CD4-positive, alpha-beta memory T cell (primary cell): Measurements from ENCODE around the gene OR51B4. TPM values are rescaled to one million over a fixed set of nuclear protein-coding genes. Genes with fewer than 3 reads are reported as not detected.

Source experiments
- polyA plus RNA-seq, 2 donors: library from polyadenylated mRNA; unstranded; fragments of 300-500 nt; fragmentation: Illumina TruSeq; gene quantifications; one replicate each; pipeline ENCODE4 v1.2.3, GENCODE V29; 2021
- total RNA-seq, 2 experiments: library from RNA; stranded (reverse); gene quantifications; one replicate each; pipeline ENCODE4 v1.2.3, GENCODE V29; 2021

The OR51B4 gene
- total and polyA plus RNA-seq, 4 experiments from 2014 or later: not detected

Other genes starting within 250 kb of the OR51B4 start
- gene OR52E2, start 242.3 kb downstream of the OR51B4 start, total RNA-seq: not detected
- not detected for gene OR52E2, start 242.3 kb downstream of the OR51B4 start, polyA plus RNA-seq
- gene OR52E1, start 232.4 kb downstream of the OR51B4 start, total RNA-seq: not detected
- gene OR52E1, start 232.4 kb downstream of the OR51B4 start, polyA plus RNA-seq: not detected
- not detected for gene OR52A5, start 163.6 kb downstream of the OR51B4 start, total RNA-seq
- gene OR52A5, start 163.6 kb downstream of the OR51B4 start, polyA plus RNA-seq: not detected
- gene OR52A1, start 147.2 kb downstream of the OR51B4 start, total RNA-seq: not detected
- gene OR52A1, start 147.2 kb downstream of the OR51B4 start, polyA plus RNA-seq: not detected
- gene OR51V1, start 101.3 kb downstream of the OR51B4 start, total RNA-seq: not detected
- gene OR51V1, start 101.3 kb downstream of the OR51B4 start, polyA plus RNA-seq: not detected
- under 1 TPM in 1 of 2 experiments, not detected in 1; 0.61 TPM for gene HBB, start 74.9 kb downstream of the OR51B4 start, total RNA-seq
- under 1 TPM; 0.46 to 0.89 TPM for gene HBB, start 74.9 kb downstream of the OR51B4 start, polyA plus RNA-seq
- gene HBD, start 67.5 kb downstream of the OR51B4 start, total RNA-seq: not detected
- not detected for gene HBD, start 67.5 kb downstream of the OR51B4 start, polyA plus RNA-seq
- gene HBG1, start 52.1 kb downstream of the OR51B4 start, total RNA-seq: not detected
- gene HBG1, start 52.1 kb downstream of the OR51B4 start, polyA plus RNA-seq: not detected
- not detected for gene HBG2, start 47.2 kb downstream of the OR51B4 start, total RNA-seq
- not detected for gene HBG2, start 47.2 kb downstream of the OR51B4 start, polyA plus RNA-seq
- gene HBE1, start 32.0 kb downstream of the OR51B4 start, total RNA-seq: not detected
- gene HBE1, start 32.0 kb downstream of the OR51B4 start, polyA plus RNA-seq: not detected
- not detected for gene OR51B2, start 22.4 kb upstream of the OR51B4 start, total RNA-seq
- not detected for gene OR51B2, start 22.4 kb upstream of the OR51B4 start, polyA plus RNA-seq
- not detected for gene OR51B5, start 41.6 kb upstream of the OR51B4 start, total RNA-seq
- gene OR51B5, start 41.6 kb upstream of the OR51B4 start, polyA plus RNA-seq: not detected
- not detected for gene OR51B6, start 49.6 kb upstream of the OR51B4 start, total RNA-seq
- not detected for gene OR51B6, start 49.6 kb upstream of the OR51B4 start, polyA plus RNA-seq
- not detected for gene OR51M1, start 81.9 kb upstream of the OR51B4 start, total RNA-seq
- gene OR51M1, start 81.9 kb upstream of the OR51B4 start, polyA plus RNA-seq: not detected
- gene OR51Q1, start 120.2 kb upstream of the OR51B4 start, total RNA-seq: not detected
- not detected for gene OR51Q1, start 120.2 kb upstream of the OR51B4 start, polyA plus RNA-seq
- not detected for gene OR51I1, start 139.6 kb upstream of the OR51B4 start, total RNA-seq
- not detected for gene OR51I1, start 139.6 kb upstream of the OR51B4 start, polyA plus RNA-seq
- not detected for gene OR51I2, start 147.4 kb upstream of the OR51B4 start, total RNA-seq
- not detected for gene OR51I2, start 147.4 kb upstream of the OR51B4 start, polyA plus RNA-seq
- not detected for gene OR52D1, start 186.7 kb upstream of the OR51B4 start, total RNA-seq
- not detected for gene OR52D1, start 186.7 kb upstream of the OR51B4 start, polyA plus RNA-seq
- gene UBQLN3, start 208.0 kb upstream of the OR51B4 start, total RNA-seq: not detected
- not detected for gene UBQLN3, start 208.0 kb upstream of the OR51B4 start, polyA plus RNA-seq
- under 1 TPM; 0.47 to 0.50 TPM for gene UBQLNL, start 214.8 kb upstream of the OR51B4 start, total RNA-seq
- gene UBQLNL, start 214.8 kb upstream of the OR51B4 start, polyA plus RNA-seq: not detected
- not detected for gene OR52H1, start 246.6 kb upstream of the OR51B4 start, total RNA-seq
- gene OR52H1, start 246.6 kb upstream of the OR51B4 start, polyA plus RNA-seq: not detected